Measurements from ENCODE around the gene RPL22. TPM values are rescaled to one million over a fixed set of nuclear protein-coding genes. Genes with fewer than 3 reads are reported as not detected.

Gene RPL22
- total and polyA plus RNA-seq, 2 of the 8 experiments (the other 6 are each of a cell fraction or from before 2014, with no cell fraction given) = 133 to 521 TPM

- TF ChIP-seq E2F6 (IDR thresholded peaks at IDR 0.05) = peak; percentile 93
- TF ChIP-seq CHD2 (IDR thresholded peaks at IDR 0.05; ENCODE audit: low read length) = no peak
- no peak for TF ChIP-seq GABPA (IDR thresholded peaks at IDR 0.05; ENCODE audit: borderline replicate concordance, insufficient read depth, low read length)
- no peak for TF ChIP-seq POLR2A (IDR thresholded peaks at IDR 0.05; ENCODE audit: control extremely low read depth in 1 of 2, low read depth in 2 of 2, low read length in 2 of 2)
- no peak for TF ChIP-seq SP2 (IDR thresholded peaks at IDR 0.05; ENCODE audit: low read length)
- TF ChIP-seq EZH2 (IDR thresholded peaks at IDR 0.05; ENCODE audit: low read depth, low read length, severe bottlenecking) = no peak
- TF ChIP-seq JUN (IDR thresholded peaks at IDR 0.05; ENCODE audit: low read depth, low read length) = no peak
- TF ChIP-seq RAD21 (IDR thresholded peaks at IDR 0.05 in 1 of 2, conservative IDR thresholded peaks at IDR 0.05 in 1 of 2; ENCODE audit: low read depth in 2 of 2, low read length in 2 of 2) = no peak
- TF ChIP-seq BACH1 (IDR thresholded peaks at IDR 0.05; ENCODE audit: low read length) = no peak
- no peak for TF ChIP-seq KDM4A (IDR thresholded peaks at IDR 0.05; ENCODE audit: low read depth, low read length, severe bottlenecking)
- no peak for TF ChIP-seq MAFK (IDR thresholded peaks at IDR 0.05; ENCODE audit: low read depth, low read length)
- TF ChIP-seq PHF8 (conservative IDR thresholded peaks at IDR 0.05; ENCODE audit: low read depth, low read length) = no peak
- no peak for TF ChIP-seq HDAC6 (IDR thresholded peaks at IDR 0.05; ENCODE audit: low read depth, low read length)
- no peak for TF ChIP-seq EP300 (IDR thresholded peaks at IDR 0.05; ENCODE audit: borderline replicate concordance in 1 of 2, low read depth in 2 of 2, low read length in 2 of 2)
- TF ChIP-seq CHD1 (IDR thresholded peaks at IDR 0.05; ENCODE audit: low read depth, low read length) = no peak
- TF ChIP-seq EGR1 (IDR thresholded peaks at IDR 0.05; ENCODE audit: borderline replicate concordance, low read depth, low read length) = no peak
- no peak for TF ChIP-seq SIRT6 (IDR thresholded peaks at IDR 0.05; ENCODE audit: low read length)
- TF ChIP-seq TAF7 (optimal IDR thresholded peaks at IDR 0.05; ENCODE audit: borderline replicate concordance, low read depth, low read length) = no peak
- no peak for TF ChIP-seq USF2 (IDR thresholded peaks at IDR 0.05; ENCODE audit: low read length)
- no peak for TF ChIP-seq TBP (IDR thresholded peaks at IDR 0.05; ENCODE audit: low read depth, low read length)
- peak; percentile 42; the same call in 1 of the 2 replicates for TF ChIP-seq KDM1A (IDR thresholded peaks at IDR 0.05; ENCODE audit: borderline replicate concordance, low read length)
- TF ChIP-seq SUZ12 (IDR thresholded peaks at IDR 0.05; ENCODE audit: low read length) = no peak
- no peak for TF ChIP-seq JUND (IDR thresholded peaks at IDR 0.05; ENCODE audit: low read length)
Observed at GRCh38 chr1:6241887-6242740, 42.7 kb upstream of the RPL22 start (continued).
